Measurements from ENCODE around the gene ANKFY1. TPM values are rescaled to one million over a fixed set of nuclear protein-coding genes. Genes with fewer than 3 reads are reported as not detected.

ANKFY1 gene
- total and polyA plus RNA-seq, 9 donors: 13.7 to 65.1 (median 45.7) TPM

DNA sequence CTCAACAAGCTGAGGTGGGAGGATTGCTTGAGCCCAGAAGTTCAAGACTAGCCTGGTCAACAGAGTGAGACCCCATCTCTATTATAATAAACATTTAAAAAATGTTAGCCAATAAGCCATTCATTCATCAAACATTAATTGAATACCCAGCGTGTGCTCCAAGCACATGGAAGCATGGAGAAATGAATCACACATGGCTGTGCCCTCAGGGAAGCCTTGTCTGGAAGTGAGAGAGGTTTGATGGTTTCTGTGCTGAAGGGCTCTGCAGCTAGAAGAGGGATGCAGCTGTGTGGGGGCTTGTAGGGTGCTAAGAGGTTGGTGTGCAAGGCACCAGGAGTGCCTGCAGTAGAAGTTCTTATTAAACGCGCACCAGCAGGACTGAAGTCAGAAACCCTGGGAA, 109.6 kb downstream of the ANKFY1 start:
- TF ChIP-seq POLR2A (IDR thresholded peaks at IDR 0.05) (no peak), EP300 (IDR thresholded peaks at IDR 0.05) (no peak)
- TF ChIP-seq, protein P1, sequence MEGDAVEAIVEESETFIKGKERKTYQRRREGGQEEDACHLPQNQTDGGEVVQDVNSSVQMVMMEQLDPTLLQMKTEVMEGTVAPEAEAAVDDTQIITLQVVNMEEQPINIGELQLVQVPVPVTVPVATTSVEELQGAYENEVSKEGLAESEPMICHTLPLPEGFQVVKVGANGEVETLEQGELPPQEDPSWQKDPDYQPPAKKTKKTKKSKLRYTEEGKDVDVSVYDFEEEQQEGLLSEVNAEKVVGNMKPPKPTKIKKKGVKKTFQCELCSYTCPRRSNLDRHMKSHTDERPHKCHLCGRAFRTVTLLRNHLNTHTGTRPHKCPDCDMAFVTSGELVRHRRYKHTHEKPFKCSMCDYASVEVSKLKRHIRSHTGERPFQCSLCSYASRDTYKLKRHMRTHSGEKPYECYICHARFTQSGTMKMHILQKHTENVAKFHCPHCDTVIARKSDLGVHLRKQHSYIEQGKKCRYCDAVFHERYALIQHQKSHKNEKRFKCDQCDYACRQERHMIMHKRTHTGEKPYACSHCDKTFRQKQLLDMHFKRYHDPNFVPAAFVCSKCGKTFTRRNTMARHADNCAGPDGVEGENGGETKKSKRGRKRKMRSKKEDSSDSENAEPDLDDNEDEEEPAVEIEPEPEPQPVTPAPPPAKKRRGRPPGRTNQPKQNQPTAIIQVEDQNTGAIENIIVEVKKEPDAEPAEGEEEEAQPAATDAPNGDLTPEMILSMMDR (IDR thresholded peaks at IDR 0.05): no peak
- WGBS, 3 donors: 92 to 97% (median 94%) methylated on average over 3 of the region's 3 CpGs
- no peak for DNase-seq
- no peak overlapping the region for H3K4me3 ChIP-seq
- H3K9me3 ChIP-seq: no peaks in the 10 kb centered on the region
- no peaks in the 10 kb centered on the region for H3K36me3 ChIP-seq
- intact Hi-C loops (cut with DNase I): no loop called here
- H3K4me1 ChIP-seq (ENCODE audit: insufficient read depth): no peaks in the 10 kb centered on the region
- H3K27ac ChIP-seq: no peak overlapping the region
- H3K27me3 ChIP-seq: no peaks in the 10 kb centered on the region

DNA sequence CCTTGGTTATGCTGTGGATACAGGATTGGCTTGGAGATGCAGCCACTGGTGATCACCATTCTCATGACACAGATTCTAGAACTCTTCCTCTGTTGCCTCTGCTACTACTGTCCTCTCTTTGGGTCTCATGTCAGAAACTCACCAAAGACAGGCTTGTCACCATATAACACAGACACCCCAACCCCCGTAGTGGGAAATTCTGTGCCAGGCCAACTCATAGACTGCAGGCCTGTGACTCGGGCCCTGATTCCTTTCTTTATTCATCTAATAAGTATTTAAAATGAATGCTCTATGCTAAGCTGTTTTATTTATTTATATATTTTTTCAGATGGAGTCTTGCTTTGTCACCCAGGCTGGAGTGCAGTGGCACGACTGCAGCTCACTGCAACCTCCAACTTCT, 111.3 kb downstream of the ANKFY1 start:
- H3K4me3 ChIP-seq: no peak overlapping the region
- H3K36me3 ChIP-seq: no peaks in the 10 kb centered on the region
- no peaks in the 10 kb centered on the region for H3K27me3 ChIP-seq
- no peaks in the 10 kb centered on the region for H3K4me1 ChIP-seq (ENCODE audit: insufficient read depth)
- DNase-seq: no peak
- intact Hi-C loops (cut with DNase I): no loop called here
- TF ChIP-seq, protein P1 (IDR thresholded peaks at IDR 0.05): no peak
- TF ChIP-seq POLR2A (IDR thresholded peaks at IDR 0.05): no peak
- no peak for TF ChIP-seq EP300 (IDR thresholded peaks at IDR 0.05)
- no peaks in the 10 kb centered on the region for H3K9me3 ChIP-seq
- 63 to 93% (median 80%) methylated on average over 3 of the region's 3 CpGs for whole genome bisulfite sequencing, 3 donors
- H3K27ac ChIP-seq: no peak overlapping the region

- Histone ChIP-seq H3K9me3 (no peaks in the 10 kb centered on the region), H3K27me3 (no peaks in the 10 kb centered on the region), H3K36me3 (no peaks in the 10 kb centered on the region), H3K27ac (no peak overlapping the region), H3K4me3 (no peak overlapping the region), H3K4me1 (ENCODE audit: insufficient read depth) (no peaks in the 10 kb centered on the region)
- DNase-seq: no peak
- intact Hi-C loops (cut with DNase I): no loop called here
- TF ChIP-seq, protein P1 (IDR thresholded peaks at IDR 0.05): no peak
- TF ChIP-seq POLR2A (IDR thresholded peaks at IDR 0.05): no peak
- TF ChIP-seq EP300 (IDR thresholded peaks at IDR 0.05): no peak
- WGBS, 3 donors: 90 to 92% (median 91%) methylated on average over 6 of the region's 6 CpGs
Measured at GRCh38 chr17:4150096-4150495, 113.7 kb downstream of the ANKFY1 start.

GRCh38 chr17:4148611-4149308, 115.0 kb downstream of the ANKFY1 start:
- TF ChIP-seq POLR2A (IDR thresholded peaks at IDR 0.05) (no peak), EP300 (IDR thresholded peaks at IDR 0.05) (no peak)
- TF ChIP-seq, protein P1 (IDR thresholded peaks at IDR 0.05): no peak
- Histone ChIP-seq H3K36me3 (no peaks in the 10 kb centered on the region), H3K27me3 (no peaks in the 10 kb centered on the region), H3K27ac (no peak overlapping the region), H3K4me1 (ENCODE audit: insufficient read depth) (no peaks in the 10 kb centered on the region), H3K4me3 (no peak overlapping the region), H3K9me3 (no peaks in the 10 kb centered on the region)
- 92 to 94% (median 93%) methylated on average over 11 of the region's 11 CpGs for WGBS, 3 donors
- intact Hi-C loops (cut with DNase I): no loop called here
- DNase-seq: no peak
